ENCODE data around the gene FAM169A.

- TF ChIP-seq TAF1 (IDR thresholded peaks at IDR 0.05; ENCODE audit: low read depth) (no peak), EP300 (IDR thresholded peaks at IDR 0.05; ENCODE audit: borderline replicate concordance) (no peak), EGR1 (IDR thresholded peaks at IDR 0.05) (no peak), NFIC (IDR thresholded peaks at IDR 0.05) (no peak)
Observed at GRCh38 chr5:74738406-74738805, 127.8 kb downstream of the FAM169A start.
